G401.6 (cell line): ENCODE results near the gene EEPD1.

ENCODE experiments used
- FAIRE-seq: peaks from 2 replicates; lab custom pipeline; 2012; peaks lifted over from hg19 to GRCh38; lab: Jason Lieb, UNC

EEPD1 gene

DNA sequence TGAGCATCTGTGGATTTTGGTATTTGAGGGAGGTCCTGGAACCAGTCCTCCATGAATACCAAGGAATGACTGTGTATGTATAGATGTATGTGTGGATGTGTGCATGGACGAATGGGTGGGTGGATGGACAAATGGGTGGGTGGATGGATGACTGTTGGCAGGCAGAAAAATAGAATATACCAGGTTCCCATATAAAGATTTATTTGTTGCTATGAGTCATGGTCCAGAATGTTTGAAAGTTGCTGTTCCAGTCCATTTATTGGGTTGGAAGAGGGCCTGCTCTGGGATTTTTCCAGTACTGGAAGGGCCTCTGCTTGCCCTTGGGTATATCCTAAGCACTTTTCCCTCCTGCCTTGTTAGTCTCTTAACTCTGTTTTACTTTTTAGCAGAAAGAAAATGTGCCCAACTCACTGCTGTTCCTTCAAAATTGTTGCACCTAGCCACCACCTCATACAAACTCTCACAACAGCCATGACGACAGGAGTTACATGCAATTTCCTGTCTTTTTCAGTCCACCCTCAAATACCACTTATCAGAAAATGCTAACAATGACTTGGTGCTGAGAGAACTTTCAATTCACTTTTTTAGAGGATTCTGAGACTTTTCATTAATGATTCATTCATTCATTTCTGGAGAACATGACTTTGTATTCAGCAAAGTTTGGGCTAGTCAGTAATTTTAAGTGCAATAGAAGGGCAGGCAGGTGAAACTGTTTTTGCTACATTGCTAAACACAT lies 108.1 kb downstream of the EEPD1 start:
- FAIRE-seq = no peak

DNA sequence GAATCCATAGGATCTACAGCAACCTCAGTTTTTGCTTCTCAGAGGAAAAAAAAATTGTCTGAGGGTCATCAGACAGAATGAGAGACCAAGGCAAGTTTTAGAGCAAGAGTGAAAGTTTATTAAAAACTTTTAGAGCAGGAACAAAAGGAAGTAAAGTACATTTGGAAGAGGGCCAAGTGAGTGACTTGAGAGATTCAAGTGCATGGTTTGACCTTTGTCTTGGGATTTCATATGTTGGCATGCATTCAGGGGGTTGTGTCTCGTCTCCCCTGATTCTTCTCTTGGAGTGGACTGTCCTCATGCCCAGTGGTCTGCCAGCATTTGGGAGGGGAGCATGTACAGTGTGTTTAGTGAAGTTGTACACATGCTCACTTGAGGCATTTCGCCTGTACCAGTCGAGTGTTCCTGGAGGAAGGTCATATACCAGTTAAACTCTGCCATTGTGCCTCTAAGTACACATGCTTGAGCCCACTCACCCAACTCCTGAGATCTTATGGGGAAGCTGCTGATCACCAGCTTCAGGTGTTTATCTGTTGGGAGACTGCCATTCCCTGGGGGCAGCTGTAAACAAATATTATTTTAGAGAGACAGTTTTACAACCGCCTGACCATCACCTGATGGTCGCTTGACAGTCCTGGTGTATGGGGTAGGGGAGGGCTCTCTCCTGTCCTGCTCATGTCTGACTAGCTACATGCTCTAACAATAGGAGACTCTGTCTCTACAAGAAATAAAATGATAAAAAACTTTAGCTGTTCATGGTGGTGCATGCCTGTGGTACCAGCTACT lies 109.4 kb downstream of the EEPD1 start:
- FAIRE-seq = no peak

DNA sequence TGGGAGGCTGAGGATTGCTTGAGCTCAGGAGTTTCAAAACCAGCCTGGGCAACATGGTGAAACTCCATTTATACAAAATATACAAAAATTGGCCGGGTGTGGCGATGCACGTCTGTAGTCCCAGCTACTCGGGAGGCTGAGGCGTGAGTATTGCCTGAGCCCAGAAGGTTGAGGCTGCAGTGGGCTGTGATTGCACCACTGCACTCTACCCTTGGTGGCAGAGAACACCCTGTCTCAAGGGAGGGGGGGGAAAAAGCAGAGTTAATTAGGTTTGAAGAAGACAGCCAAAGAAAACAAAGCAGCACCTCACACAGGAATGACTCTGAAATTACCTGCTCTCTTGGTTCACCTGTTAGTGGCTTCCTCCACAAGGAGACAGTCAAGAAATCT lies 110.0 kb downstream of the EEPD1 start:
- no peak for FAIRE-seq

DNA sequence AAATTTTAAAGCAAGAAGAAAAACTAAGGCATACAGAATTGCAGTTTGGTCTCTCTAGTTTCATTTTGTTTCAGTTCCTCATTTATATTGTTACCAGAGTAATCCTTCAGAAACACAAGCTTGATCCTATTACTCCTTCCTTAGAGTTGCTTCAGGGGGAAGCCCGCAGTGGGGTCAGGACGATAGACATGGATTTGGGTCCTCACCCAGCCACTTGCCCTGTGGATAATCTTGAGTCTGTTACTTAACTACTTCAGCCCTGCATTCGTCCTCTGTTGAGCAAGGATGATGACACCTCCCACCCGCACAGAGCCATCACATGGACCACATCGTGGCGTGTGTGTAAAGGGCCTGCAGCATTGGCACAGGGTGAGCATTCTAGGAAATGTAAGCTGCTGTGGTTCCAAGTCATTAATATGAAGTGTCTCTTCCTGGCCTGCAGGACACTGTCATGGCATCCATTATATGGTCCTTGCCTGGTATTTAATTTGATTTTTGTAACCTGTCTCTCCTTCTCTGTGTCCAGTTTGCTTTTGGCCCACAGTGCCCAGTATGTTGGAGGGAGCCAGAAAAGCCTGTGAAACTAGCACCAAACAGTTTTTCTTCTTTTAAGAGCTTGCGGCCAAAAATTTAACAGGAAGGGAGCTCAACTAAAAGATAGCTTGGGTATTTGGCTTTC lies 111.2 kb downstream of the EEPD1 start:
- FAIRE-seq = no peak

DNA sequence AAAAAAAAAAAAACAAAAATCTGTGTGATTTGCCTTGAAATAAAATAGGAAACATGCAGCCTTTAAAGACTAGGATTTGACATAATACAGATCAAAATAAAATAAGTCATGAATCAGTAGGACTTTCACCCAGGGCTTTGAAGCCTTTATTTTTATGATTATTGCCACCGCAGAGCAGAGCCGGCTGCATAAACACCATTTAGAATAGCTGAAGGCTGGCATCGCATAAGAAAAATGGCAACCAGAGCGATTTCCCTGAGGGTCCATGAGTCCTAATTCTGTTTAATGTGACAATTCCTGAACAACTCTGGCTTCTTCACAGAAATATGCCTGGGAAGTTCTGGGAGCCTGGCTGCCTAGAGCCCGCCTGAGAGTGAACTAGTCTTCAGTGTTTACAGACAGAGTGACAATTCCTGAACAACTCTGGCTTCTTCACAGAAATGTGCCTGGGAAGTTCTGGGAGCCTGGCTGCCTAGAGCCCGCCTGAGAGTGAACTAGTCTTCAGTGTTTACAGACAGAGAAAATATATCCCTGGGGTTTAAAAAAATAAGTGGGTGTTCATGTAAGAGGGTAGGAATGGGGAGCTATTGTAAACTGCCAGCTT lies 112.0 kb downstream of the EEPD1 start:
- FAIRE-seq = no peak

DNA sequence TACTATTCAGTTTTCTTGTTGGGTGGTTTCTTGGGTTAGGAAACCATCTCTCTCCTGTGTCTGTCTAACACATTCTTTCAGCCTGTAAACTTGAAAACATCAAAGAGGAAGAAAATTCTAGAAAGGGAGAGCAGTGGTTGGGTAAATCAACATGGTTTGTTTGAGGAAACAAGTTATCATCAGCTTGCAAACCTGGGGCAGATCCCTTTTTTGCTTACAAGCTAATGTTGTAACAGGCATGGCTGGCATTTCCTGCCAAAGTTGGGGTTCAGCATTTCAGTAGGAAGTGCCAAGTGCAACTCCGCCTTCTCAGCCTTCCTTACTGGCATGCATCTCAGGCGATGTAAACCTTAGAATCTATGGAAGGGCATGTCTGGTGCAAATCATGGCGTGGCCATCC lies 112.6 kb downstream of the EEPD1 start:
- FAIRE-seq = no peak

DNA sequence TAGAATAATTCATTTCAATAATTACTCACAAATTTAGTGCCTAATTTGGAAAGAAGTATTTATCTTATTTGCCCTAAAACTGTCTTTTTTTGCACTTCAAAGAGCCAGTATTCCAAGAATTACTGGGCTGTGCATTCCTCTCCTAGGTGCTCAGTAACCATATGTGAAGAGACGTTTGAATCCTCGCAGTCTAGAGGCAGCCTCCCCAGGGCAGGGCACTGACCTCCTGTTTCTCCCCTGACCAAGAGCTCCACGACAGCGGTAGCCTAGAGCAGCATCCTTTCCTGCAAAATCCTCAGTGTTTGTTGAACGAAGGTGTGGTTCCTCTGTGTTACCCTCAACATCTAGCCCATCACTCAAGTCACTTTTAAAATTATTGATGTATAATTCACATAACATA lies 113.1 kb downstream of the EEPD1 start:
- FAIRE-seq = no peak

DNA sequence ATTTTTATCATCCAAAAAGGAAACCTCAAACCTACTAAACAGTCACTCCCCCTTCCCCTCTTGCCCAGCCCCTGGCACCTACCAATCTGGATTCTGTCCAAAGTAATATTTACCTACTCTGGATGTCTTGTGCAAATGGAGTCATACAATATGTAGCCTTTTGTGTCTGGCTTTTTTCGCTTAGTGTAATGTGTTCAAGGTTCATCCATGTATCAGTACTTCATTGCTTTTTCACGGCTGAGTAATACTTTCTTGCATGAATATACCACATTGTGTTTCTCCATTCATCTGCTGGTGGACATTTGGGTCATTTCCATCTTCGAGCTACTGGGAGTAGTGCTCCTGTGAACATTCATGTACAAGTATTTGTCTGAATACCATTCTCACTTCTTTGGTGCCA lies 113.6 kb downstream of the EEPD1 start:
- no peak for FAIRE-seq

DNA sequence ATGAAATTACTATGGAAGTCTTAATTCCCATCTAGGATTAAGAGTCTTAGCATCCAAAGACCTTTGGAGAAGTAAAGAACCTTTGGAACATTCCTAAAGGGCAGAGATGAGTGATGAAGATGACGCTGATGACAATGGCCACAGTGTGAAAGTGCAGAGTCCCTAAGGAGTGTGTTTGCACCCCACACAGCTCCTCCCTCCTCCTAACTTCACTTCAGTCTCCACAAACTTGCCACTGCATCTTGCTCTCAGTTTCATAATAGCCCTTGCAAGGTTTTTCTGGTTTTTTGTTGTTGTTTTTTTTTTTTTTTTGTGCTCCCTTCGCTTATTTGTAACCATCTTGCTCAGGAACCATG lies 119.1 kb downstream of the EEPD1 start:
- FAIRE-seq = no peak

DNA sequence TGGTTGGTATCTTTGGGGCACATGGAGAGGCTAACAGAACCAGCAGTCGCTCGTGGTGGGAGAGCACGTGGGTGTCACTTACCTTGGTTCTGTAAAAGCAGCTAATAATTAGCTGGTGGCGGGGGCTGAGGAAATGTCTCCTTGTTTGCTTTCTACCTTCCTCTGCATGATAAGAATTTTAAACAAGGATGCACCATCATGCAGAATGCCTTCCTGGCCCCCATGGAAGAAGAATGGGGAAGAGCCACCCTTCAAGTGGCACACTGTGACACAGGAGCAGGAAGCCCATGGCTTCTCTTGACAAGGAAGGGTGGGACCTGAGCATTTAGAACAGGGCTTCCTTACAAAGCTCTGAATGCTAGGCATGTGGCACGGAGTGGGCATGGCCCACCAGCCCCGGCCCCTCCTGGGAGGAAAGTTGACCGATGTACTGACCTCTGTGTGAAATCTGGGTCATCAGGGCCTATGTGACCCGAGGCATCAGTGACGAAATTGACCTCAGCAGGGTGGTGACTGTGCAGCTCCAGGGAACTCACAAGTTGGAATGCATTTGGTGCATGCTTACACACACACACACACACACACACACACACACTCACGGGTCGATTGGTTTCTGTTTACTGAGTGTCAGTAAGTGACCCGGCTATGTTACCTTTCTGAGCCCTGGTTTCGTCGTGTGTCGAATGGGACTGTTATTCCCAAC lies 119.7 kb downstream of the EEPD1 start:
- no peak for FAIRE-seq

DNA sequence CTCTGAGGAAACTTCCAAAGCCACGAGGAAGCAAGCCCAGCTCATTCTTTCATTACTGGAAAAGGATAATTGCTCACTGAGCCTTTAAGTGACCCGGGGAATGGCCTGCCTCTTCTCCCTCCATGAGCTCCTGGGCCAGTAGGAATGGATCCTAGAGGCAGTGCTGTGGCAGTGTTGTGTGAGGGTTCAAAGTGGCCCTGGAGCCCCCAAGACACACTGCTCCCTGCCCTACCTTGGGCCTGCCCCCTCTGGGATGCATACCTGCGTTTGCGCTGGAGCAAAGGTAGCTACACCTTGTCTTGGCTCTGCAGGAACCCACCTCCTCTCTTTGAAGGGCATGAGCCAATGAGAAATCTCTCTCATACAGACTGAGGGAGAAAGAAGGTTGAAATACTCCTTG lies 120.8 kb downstream of the EEPD1 start:
- no peak for FAIRE-seq

DNA sequence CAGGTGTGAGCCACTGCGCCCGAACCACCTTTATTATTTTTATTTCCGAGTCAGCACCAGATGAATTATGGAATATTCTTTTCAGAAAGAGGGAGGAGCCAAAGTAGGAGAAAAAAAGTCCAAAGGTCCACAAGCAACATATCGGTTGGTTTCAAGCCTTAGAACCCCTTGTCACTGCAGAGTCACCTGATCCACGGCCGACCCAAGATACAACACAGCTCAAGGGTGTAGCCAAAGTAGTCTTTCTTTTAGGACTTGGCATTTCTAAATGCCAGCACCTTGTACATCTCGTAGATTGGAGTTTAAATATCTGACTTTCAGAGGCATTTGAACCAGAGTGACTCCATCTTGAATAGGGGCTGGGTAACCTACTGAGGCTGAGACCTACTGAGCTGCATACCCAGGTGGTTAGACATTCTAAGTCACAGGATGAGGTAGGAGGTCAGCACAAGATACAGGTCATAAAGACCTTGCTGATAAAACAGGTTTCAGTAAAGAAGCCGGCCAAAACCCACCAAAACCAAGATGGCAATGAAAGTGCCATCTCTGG lies 122.8 kb downstream of the EEPD1 start:
- no peak for FAIRE-seq

DNA sequence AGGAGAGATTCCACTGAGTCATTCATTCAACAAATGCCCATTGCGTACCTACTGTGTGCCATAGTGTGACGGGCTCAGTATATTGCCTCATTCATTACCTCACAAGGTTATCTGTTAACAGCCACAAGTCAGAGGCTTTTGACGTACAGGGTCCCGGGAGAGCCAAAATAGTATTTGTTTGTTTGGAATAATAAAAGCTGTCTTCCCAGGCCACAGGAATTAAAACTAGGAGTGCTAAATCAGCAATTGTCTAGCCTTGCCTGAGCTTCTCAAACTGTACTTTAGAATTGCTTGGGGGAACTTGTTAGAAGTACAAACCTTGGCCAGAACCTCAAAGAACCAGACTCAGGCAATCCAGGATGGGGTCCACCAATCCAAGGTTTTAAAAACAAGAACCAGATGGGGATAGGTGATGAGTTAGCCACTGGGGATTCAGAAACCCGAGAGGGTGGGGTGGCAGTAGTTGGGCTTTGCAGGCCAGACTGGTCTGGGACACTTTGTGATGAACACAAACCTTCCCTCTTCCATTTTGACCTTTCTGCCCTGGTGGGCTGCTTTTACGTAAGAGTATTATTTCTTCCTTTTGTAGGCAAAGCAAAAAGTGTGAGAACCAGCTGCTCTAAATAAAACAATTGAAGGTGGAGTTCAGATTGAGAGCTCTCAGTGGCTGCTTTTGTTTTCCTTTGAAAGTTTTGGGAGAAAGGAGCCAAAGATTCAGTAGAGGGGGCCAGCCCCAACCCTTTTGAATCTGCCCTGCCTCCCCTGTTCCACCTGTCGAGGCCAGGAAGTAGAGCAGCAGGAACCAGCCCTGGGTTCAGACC lies 123.6 kb downstream of the EEPD1 start:
- FAIRE-seq = no peak

DNA sequence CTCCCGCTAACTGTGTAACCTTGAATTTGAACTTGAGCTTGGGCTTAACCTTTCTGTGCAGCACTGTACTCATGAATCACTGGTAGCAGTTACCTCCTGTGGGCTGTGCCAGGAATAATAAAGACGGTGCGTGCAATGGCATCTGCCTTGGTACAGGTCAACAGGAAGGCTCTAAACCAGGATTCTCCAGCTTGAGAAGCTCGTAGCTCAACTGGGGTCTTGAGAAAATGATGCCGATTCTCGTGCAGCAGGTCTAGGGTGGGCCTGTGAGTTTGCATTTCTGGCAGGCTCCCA lies 124.1 kb downstream of the EEPD1 start:
- no peak for FAIRE-seq

DNA sequence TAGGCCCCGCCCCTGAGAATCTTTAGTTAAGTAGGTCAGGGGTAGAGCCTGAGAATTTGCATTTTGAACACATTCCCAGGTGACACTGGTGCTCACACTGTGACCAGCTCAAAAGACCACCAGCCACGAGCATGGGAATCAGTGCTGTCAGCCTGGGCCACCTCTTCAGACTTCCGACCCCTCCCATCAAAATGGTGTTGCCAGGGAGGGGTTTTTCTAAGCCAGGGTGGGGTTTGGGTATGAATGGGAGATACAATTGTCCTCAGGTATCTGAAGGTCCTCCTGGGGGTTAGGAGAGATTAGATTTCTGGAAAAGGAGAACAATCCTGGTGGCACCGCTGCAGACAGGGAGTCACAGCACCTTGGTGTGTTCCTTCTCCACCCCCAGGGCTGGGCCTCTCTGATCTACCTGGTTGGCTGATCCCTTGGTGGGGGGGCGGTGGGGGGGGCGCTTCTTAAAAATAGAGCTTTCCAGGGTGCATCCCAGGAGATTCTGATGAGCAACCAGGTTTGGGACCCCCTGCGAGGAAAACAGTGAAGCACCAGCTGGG lies 125.1 kb downstream of the EEPD1 start:
- no peak for FAIRE-seq

DNA sequence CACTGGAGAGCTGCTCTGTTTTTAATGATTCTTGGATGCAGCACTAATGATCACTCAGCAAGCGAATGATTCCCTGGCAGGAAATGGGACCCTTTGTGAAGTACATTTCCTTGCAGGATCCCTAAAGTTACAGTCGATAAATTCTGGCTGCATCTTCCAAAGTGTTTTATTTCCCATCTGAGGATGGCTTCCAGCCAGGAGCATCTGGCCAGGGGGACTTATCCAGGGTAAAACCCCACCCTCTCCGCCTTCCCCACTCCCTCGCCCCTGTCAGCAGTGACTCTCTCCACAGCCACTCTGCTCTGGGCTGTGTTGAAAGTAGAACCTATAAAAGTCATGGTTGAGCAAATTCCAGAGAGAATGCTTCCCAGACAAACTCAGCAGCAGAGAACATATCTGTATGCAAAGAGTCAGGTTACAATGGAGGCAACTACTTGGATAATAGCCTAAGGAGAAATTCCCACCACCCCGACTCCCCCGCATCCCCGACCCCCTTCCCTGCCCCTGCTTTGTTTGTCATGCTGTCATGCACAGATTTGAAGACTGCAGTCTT lies 125.6 kb downstream of the EEPD1 start:
- FAIRE-seq = no peak

DNA sequence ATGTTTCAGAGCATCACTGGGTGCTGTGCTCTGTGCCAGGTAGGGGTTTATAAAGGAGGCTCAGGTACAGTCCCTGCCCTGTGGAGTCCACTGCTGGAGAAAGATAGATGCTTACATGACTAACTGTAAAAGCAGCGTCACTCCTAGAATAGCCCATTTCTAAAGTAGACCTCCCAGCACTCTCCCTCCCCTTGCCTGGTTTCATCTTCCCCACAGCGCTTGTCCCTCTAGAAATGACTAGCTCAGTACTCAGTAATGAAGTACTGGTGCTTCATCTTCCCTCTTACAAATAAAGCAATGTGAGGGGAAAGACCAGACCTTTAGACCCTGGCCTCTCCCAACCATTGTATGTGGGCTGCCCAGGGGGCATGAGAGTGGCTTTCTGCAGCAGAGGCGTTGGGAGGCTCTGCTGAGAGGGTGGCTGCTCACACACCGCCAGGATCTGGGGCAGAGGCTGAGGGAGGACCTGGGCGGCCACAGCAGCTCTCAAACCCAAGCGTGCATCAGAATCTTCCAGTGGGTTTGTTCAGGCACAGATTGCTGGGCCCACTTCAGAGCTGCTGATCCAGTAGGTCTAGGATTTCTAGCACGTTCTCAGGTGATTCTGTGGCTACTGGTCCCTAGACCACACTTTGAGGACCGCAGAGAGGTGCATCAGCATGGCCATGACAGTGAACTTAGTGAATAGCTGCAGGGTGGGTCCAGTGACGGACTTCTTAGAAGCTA lies 126.3 kb downstream of the EEPD1 start:
- FAIRE-seq = no peak

DNA sequence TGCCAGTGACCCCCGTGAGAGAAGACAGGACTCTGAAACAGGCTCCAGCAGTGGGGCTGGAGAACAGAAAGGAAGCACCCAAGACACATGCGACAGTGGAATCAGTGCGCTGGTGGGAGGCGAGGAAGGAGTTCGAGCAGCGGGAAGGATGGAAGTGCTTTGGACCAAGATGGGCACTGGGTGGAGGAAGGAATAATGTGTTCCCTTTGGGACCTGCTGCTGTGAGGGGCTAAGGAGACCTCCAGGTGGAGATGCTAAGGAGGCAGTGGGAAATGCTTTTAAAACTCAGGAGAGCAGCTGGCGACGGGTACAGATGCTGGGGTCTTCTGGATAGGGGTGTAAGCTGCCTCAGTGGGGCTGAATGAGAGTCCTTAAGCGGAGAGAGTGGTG lies 126.9 kb downstream of the EEPD1 start:
- no peak for FAIRE-seq

DNA sequence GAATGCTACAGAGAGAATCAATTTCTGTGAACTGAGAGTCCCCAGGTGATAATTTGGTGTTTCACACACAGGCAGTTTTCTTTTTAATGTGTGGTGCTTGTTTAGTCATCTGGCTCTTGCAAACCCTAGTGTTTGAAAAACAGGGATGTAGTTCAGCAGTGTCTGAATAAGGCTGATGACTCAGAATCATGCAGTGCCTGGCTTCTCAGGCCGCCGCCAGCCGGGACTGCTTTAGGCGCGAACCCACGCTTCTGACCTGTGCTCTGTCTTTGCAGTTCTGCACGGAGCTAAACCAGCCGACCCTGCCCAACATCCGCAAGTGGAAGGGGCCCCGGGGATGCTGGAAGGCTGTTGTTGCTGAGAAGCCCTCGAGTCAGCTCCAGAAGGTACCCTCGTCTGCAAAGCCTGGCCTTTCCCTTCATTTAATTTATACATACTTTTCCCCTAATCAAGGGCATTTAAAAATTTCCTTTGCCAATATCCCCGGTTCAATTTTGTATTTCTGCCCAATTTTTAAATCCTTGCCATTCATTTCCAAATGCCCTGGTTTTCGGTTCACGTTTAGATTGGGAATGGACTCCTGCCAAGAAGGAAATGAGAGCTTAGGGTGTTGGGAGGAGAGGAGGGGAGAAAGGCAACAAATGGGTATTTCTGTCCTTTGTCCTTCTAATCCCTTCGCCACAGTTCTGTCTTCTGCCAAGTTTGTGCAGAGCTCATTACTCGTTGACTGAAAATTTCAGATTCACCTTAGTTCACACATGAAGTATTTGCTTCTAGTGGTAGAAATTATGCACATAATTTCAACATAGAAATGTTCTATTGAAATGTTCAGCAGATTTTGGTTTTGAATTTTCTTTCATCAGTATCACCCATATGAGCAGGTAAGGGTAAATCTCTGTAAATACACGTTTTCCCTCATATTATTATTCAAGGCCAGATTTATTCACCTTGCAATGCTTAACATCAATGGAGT lies 128.1 kb downstream of the EEPD1 start:
- FAIRE-seq = peak; percentile 96
